Activated T-cell treated with anti-CD3 and anti-CD28 coated beads, Interleukin-2, amount 50 U/mL, for 72 hours (primary cell): ENCODE measurements around the gene TRIM8. TPM values are rescaled to one million over a fixed set of nuclear protein-coding genes. Genes with fewer than 3 reads are reported as not detected.
"Not testable (repeated sequence)": the region's sequence is repeated elsewhere in the genome, so short reads cannot be mapped to it uniquely, and the experiment has no call there.

Experiments used
- ATAC-seq, 2 donors: fragments of 150-1000 bp; cut with Tn5 transposase; replicated peaks in 1 of 2; 2 replicates each; pipeline ENCODE4 v1.10.0; 2021; ENCODE audit warnings: moderate library complexity in 2 of 2, mild to moderate bottlenecking in 1 of 2
- DNase-seq, 2 donors: peaks; one replicate each; pipeline ENCODE4 v3.0.0; 2021 to 2022; ENCODE audit warnings: mixed read lengths in 1 of 2
- H3K27ac Mint-ChIP-seq: one replicate; pipeline ENCODE4 v1.8.0; 2022; ENCODE audit warnings: mild to moderate bottlenecking, moderate library complexity, mixed read lengths
- H3K27me3 Mint-ChIP-seq: one replicate; pipeline ENCODE4 v1.8.0; 2022; ENCODE audit warnings: low read depth, mixed read lengths
- H3K36me3 Mint-ChIP-seq, 2 donors: one replicate each; pipeline ENCODE4 v1.8.0; 2022; ENCODE audit warnings: mixed read lengths in 2 of 2, mild to moderate bottlenecking in 1 of 2; ENCODE audit not compliant: insufficient read depth in 2 of 2
- H3K4me1 Mint-ChIP-seq: one replicate; pipeline ENCODE4 v1.8.0; 2022; ENCODE audit warnings: low read depth, mixed read lengths
- H3K4me3 Mint-ChIP-seq, 2 donors: one replicate each; pipeline ENCODE4 v1.8.0; 2022; ENCODE audit warnings: mild to moderate bottlenecking in 2 of 2, mixed read lengths in 2 of 2, moderate library complexity in 2 of 2
- H3K9me3 Mint-ChIP-seq, 2 donors: one replicate each; pipeline ENCODE4 v1.8.0; 2022; ENCODE audit warnings: mixed read lengths in 2 of 2
- total RNA-seq, 2 donors: library from RNA; stranded (reverse); gene quantifications; one replicate each; pipeline ENCODE4 v1.2.3, GENCODE V29; 2022

The TRIM8 gene
- total RNA-seq, 2 donors from 2014 or later, result 57.9 to 58.2 TPM

DNA sequence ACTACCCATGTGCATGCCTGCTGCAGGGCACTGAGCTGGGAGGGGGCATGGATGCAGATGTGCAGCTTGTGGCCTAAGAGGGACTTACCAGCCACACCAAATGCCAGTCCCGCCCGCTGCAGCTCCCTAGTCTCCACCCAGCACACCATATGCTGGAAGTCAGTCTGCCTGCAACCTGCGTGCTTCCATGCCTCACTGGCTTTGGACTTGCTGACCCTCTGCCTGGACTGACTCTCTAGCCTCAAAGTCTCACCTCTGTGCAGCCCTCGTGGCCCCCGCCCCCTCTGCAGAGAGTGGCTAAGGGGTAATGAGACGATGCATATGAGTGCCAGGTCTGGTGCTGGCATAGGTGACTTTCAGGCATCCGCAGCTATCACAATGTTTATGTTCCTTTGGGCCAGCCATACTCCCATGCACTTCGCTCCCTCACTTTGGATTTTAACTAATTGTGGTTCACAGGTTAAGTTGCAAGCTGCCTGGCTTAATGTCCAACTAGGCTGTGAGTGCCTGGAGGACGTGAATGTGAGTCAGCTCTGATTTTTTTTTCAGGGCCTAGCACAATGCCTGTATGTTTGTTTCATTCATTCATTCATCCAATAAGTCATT, 21.7 kb downstream of the TRIM8 start:
- H3K27ac Mint-ChIP-seq, result no peak overlapping the region
- peaks cover 34% of the 10 kb centered on the region for H3K4me1 Mint-ChIP-seq
- no peak for ATAC-seq
- no peak overlapping the region for H3K4me3 Mint-ChIP-seq
- H3K27me3 Mint-ChIP-seq, result no peaks in the 10 kb centered on the region
- no peaks in the 10 kb centered on the region for H3K9me3 Mint-ChIP-seq
- no peaks in the 10 kb centered on the region for H3K36me3 Mint-ChIP-seq
- no peak for DNase-seq

DNA sequence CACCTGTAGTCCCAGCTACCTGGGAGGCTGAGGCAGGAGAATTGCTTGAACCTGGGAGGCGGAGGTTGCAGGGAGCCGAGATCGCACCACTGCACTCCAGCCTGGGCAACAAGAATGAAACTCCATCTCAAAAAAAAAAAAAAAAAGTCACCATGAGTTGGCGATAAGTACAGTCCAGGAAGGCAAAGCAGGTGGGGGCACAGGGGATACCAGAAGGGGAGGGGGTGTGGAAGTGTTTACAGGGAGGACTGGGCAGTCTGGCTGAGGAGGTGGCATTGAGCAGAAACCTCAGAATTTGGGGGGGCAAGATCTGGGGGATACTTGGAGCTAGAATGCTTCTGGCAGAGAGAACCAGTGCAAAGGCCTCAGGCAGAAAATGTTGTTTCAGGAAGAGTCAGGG, 23.1 kb downstream of the TRIM8 start:
- H3K4me1 Mint-ChIP-seq, result peaks cover 20% of the 10 kb centered on the region
- H3K27ac Mint-ChIP-seq, result not testable (repeated sequence)

DNA sequence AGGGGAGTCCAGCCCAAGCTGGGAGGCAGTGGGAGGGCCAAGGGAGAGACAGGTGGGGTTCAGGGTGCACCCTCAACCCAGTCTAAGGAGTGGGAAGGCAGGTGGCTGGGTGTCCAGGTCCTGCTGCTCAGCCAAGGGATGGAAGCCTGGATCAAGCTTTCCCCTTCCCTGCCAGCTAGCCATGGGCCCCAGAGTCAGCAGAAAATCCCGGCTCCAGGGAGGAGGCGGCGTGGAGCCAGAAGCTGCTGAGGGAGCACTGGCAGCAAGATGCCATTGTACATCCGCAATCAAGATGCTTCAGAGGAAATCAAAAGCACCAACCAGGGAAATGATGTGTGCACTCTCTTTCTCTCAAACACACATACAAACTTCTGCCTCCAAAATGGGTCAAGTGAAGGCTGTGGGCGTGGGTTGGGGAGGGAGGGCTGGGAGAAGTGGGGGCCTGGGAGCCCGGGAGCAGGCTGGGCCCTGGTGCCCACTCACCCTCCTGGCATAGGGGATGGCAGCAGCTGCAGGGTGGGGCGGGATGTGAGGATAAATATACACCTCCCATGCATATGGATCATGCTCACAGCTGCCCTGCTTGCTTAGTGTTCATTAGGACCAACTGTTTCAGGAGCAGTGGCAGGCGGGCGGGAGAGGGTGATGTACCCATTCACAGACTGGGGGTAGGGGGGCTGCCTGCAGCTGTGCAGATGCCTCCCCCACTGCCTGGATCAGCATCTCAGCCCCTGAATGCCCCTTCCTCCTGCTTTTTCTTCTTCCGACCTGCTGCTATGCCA, 24.2 kb downstream of the TRIM8 start:
- no peaks in the 10 kb centered on the region for H3K27me3 Mint-ChIP-seq
- ATAC-seq (no peak), DNase-seq (no peak)
- peaks cover 21% of the 10 kb centered on the region for H3K4me1 Mint-ChIP-seq
- H3K27ac Mint-ChIP-seq, result no peak overlapping the region
- H3K36me3 Mint-ChIP-seq, result no peaks in the 10 kb centered on the region
- H3K9me3 Mint-ChIP-seq, result no peaks in the 10 kb centered on the region
- no peak overlapping the region for H3K4me3 Mint-ChIP-seq

More for the DNA sequence above, 23.1 kb downstream of the TRIM8 start:
- H3K9me3 Mint-ChIP-seq, H3K27me3 Mint-ChIP-seq, DNase-seq, ATAC-seq, H3K4me3 Mint-ChIP-seq, H3K36me3 Mint-ChIP-seq: not testable (repeated sequence)

GRCh38 chr10:102669206-102670064, 25.2 kb downstream of the TRIM8 start:
- Mint-ChIP-seq H3K4me3 (no peak overlapping the region), H3K4me1 (peaks cover 31% of the 10 kb centered on the region), H3K9me3 (no peaks in the 10 kb centered on the region), H3K36me3 (no peaks in the 10 kb centered on the region), H3K27me3 (no peaks in the 10 kb centered on the region), H3K27ac (no peak overlapping the region)
- ATAC-seq, result peak in 1 of 2 donors; percentile 18
- peak in 1 of 2 donors; percentile 35 for DNase-seq

DNA sequence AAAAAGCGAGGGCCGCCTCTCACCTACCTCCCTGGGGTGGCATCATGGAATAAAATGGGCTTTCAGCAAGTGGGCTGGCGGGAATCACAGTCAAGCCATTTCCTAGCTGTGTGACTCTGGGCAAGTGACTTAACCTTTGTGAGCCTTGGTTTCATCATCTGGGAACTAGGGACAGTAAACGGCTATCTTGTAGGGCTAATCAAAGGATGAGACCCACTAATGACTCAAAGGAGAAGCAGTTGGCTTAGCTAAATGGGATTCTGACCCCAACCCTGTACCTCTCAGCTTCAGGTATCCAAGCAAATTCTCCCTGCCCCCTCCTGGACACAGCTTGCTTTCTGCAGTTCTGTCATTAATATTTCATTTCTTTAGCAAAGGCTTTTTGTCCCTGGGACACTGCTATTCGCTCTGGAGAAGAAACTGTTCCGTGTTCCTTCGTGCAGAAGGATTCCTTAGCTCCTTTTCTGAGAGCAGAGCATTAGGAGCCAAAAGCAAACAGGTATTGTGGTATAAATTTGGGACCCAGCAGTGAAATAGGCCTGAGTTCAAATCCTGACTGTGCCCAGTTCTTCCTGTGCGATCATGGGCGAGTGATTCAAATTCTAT, 25.9 kb downstream of the TRIM8 start:
- Mint-ChIP-seq H3K36me3 (no peaks in the 10 kb centered on the region), H3K4me1 (peaks cover 35% of the 10 kb centered on the region), H3K27me3 (no peaks in the 10 kb centered on the region), H3K4me3 (no peak overlapping the region), H3K27ac (no peak overlapping the region), H3K9me3 (no peaks in the 10 kb centered on the region)
- no peak for ATAC-seq
- no peak for DNase-seq

GRCh38 chr10:102670871-102671434, 26.7 kb downstream of the TRIM8 start:
- no peak for DNase-seq
- Mint-ChIP-seq H3K36me3 (no peaks in the 10 kb centered on the region), H3K9me3 (no peaks in the 10 kb centered on the region), H3K27ac (no peak overlapping the region), H3K4me1 (peaks cover 40% of the 10 kb centered on the region), H3K27me3 (no peaks in the 10 kb centered on the region), H3K4me3 (no peak overlapping the region)
- no peak for ATAC-seq

DNA sequence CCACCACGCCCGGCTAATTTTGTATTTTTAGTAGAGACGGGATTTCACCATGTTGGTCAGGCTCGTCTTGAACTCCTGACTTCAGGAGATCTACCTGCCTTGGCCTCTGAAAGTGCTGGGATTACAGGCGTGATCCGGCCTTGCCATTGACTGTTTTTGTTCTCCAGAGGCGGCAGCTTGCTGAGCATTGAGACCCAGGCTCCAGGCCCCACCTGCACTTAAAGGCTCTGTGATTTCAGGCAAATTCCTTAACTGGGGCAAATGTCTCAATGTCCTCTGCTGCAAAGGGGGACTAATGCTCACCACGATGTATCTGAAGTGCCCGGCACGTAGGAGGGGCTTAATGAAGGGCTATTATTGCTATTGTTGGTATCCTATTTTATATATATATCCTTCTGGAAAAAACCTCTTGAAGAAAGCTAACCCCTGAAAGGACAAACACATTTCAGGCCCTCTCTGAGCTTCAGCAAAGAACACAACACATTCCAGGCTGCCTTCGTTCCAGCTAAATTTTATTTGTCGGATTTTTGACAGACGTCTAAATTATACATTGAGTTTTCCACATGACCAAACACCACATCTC, 29.0 kb downstream of the TRIM8 start:
- H3K27me3 Mint-ChIP-seq, result no peaks in the 10 kb centered on the region
- peaks cover 35% of the 10 kb centered on the region for H3K4me1 Mint-ChIP-seq
- H3K9me3 Mint-ChIP-seq, result no peaks in the 10 kb centered on the region
- H3K36me3 Mint-ChIP-seq, result no peaks in the 10 kb centered on the region
- peak overlapping the region; percentile 82 to 83 for H3K4me3 Mint-ChIP-seq
- H3K27ac Mint-ChIP-seq, result peak overlapping the region; percentile 74
- ATAC-seq (no peak), DNase-seq (no peak)

GRCh38 chr10:102673819-102674511, 29.7 kb downstream of the TRIM8 start:
- ATAC-seq (peak; percentile 91 to 92), DNase-seq (peak; percentile 67 to 73)
- peaks cover 34% of the 10 kb centered on the region for H3K4me1 Mint-ChIP-seq
- peak overlapping the region; percentile 82 to 83 for H3K4me3 Mint-ChIP-seq
- H3K9me3 Mint-ChIP-seq, result no peaks in the 10 kb centered on the region
- peak overlapping the region; percentile 74 for H3K27ac Mint-ChIP-seq
- no peaks in the 10 kb centered on the region for H3K36me3 Mint-ChIP-seq
- H3K27me3 Mint-ChIP-seq, result no peaks in the 10 kb centered on the region

- no peak for DNase-seq
- H3K4me3 Mint-ChIP-seq, result peak overlapping the region; percentile 75 to 83
- no peaks in the 10 kb centered on the region for H3K36me3 Mint-ChIP-seq
- peak overlapping the region; percentile 45 for H3K27ac Mint-ChIP-seq
- H3K27me3 Mint-ChIP-seq, result no peaks in the 10 kb centered on the region
- peaks cover 34% of the 10 kb centered on the region for H3K4me1 Mint-ChIP-seq
- H3K9me3 Mint-ChIP-seq, result no peaks in the 10 kb centered on the region
- peak; percentile 28 to 32 for ATAC-seq
Observed at GRCh38 chr10:102674566-102674965, 30.3 kb downstream of the TRIM8 start.

- Mint-ChIP-seq H3K4me1 (peaks cover 34% of the 10 kb centered on the region), H3K4me3 (peak overlapping the region; percentile 75 to 83), H3K27ac (no peak overlapping the region), H3K27me3 (no peaks in the 10 kb centered on the region), H3K9me3 (no peaks in the 10 kb centered on the region), H3K36me3 (no peaks in the 10 kb centered on the region)
- ATAC-seq (no peak), DNase-seq (no peak)
Observed at GRCh38 chr10:102675011-102675665, 30.9 kb downstream of the TRIM8 start.

GRCh38 chr10:102675666-102676533, 31.6 kb downstream of the TRIM8 start:
- no peak overlapping the region for H3K27ac Mint-ChIP-seq
- H3K27me3 Mint-ChIP-seq, result no peaks in the 10 kb centered on the region
- H3K9me3 Mint-ChIP-seq, result no peaks in the 10 kb centered on the region
- no peak overlapping the region for H3K4me3 Mint-ChIP-seq
- DNase-seq, result no peak
- ATAC-seq, result no peak
- H3K36me3 Mint-ChIP-seq, result no peaks in the 10 kb centered on the region
- H3K4me1 Mint-ChIP-seq, result peaks cover 34% of the 10 kb centered on the region
